ENCODE measurements around the gene KCNQ5. TPM values are rescaled to one million over a fixed set of nuclear protein-coding genes. Genes with fewer than 3 reads are reported as not detected.

Gene KCNQ5
- total and polyA plus RNA-seq, 2 of the 8 experiments (the other 6 are each of a cell fraction or from before 2014, with no cell fraction given): 0.83 to 1.2 TPM

DNA sequence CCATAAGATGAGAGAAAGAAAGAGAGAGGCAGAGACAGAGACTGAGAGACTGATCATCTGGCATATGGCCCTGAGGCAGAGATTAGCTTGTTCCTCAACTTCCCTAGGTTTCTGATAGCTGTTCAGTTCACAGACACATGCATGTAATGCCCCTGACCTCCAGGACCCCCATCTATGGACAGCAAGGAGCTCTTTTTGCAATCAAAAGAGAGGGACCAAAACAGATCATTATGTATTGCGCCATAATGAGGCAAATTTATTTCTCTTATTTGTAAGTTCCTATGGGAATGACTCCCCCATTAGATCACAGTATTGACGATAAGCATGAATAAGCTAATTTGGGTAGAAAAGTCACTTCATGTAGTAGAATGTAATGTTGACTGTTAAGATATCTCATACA is 25.6 kb downstream of the KCNQ5 start:
- H4K8ac ChIP-seq (ENCODE audit: extremely low read depth, insufficient read depth, low read length): no peak overlapping the region
- no peak overlapping the region for H3K18ac ChIP-seq (ENCODE audit: extremely low read depth, low read length)
- no peaks in the 10 kb centered on the region; the same call in 1 of the 2 replicates for H3K23me2 ChIP-seq (ENCODE audit: low read depth, low read length)
- no peak overlapping the region for H3K4me2 ChIP-seq (ENCODE audit: insufficient read depth in 1 of 2, low read depth in 2 of 2, low read length in 2 of 2)
- no peak overlapping the region for H3K56ac ChIP-seq (replicated peaks; ENCODE audit: insufficient read length, low read depth, low read length)
- H4K20me1 ChIP-seq (replicated peaks in 1 of 2; ENCODE audit: control insufficient read depth in 1 of 2, insufficient read depth in 2 of 2, low read length in 2 of 2): no peaks in the 10 kb centered on the region
- CTCF ChIA-PET (ENCODE audit: partially characterized antibody): interaction anchor here (0.6 to 1.5 kb wide), 3 partner anchors 9 to 67 kb away, joined by 3 to 4 read pairs (median 4); no protein-coding TSS in a partner anchor
- no peaks in the 10 kb centered on the region for H3K79me2 ChIP-seq (ENCODE audit: control insufficient read depth in 1 of 2, insufficient read depth in 2 of 2, low read length in 2 of 2)
- H3K4me3 ChIP-seq (ENCODE audit: extremely low read depth in 1 of 4, insufficient read depth in 2 of 4, low read depth in 3 of 4, low read length in 4 of 4): no peak overlapping the region
- no peak overlapping the region for H2BK12ac ChIP-seq (ENCODE audit: low read depth, low read length)
- no peak overlapping the region for H3K14ac ChIP-seq (ENCODE audit: insufficient read length)
- POLR2A ChIA-PET (ENCODE audit: partially characterized antibody): interaction anchor here (0.6 kb wide), 1 partner anchor 607 kb away, joined by 3 read pairs; no protein-coding TSS in a partner anchor
- no peak overlapping the region for H3K9ac ChIP-seq (replicated peaks in 1 of 4; ENCODE audit: extremely low read depth in 1 of 4, low read depth in 3 of 4, low read length in 3 of 4)
- H2BK5ac ChIP-seq (ENCODE audit: low read depth, low read length): no peak overlapping the region
- H2BK15ac ChIP-seq (ENCODE audit: low read length): no peak overlapping the region
- WGBS, 2 experiments (ENCODE audit: extremely low coverage in 1 of 2, insufficient coverage in 1 of 2, insufficient read length in 1 of 2, insufficient replicate concordance in 2 of 2, low coverage in 1 of 2, low lambda C conversion rate in 2 of 2, missing lambda C conversion rate in 1 of 2): 98% methylated on average over 2 of the region's 2 CpGs; no CpG with 5 or more reads in 1 of the 2 experiments
- H4K91ac ChIP-seq (replicated peaks; ENCODE audit: insufficient read length, low read length): no peak overlapping the region
- no peaks in the 10 kb centered on the region; a peak in 1 of 7 replicates for H3K4me1 ChIP-seq (replicated peaks in 1 of 4; ENCODE audit: control insufficient read depth in 3 of 4, insufficient read depth in 4 of 4, low read length in 3 of 4)
- no peak overlapping the region for H2AFZ ChIP-seq (ENCODE audit: low read length)
- DNase-seq (ENCODE audit: low read depth in 1 of 2, low spot score in 2 of 2): no peak
- no peak for FAIRE-seq
- no peaks in the 10 kb centered on the region for H3K36me3 ChIP-seq (ENCODE audit: control insufficient read depth in 2 of 4, insufficient read depth in 4 of 4, low read length in 3 of 4)
- no peak overlapping the region for H3K4ac ChIP-seq (replicated peaks; ENCODE audit: insufficient read length, low read depth, low read length)
- H3K23ac ChIP-seq (ENCODE audit: insufficient read length): no peak overlapping the region
- H2BK20ac ChIP-seq (ENCODE audit: low read length): no peak overlapping the region
- no peak for TF ChIP-seq SP2 (IDR thresholded peaks at IDR 0.05; ENCODE audit: low read length)
- no peak for TF ChIP-seq YY1 (IDR thresholded peaks at IDR 0.05; ENCODE audit: low read depth, low read length)
- no peak for TF ChIP-seq POLR2A (IDR thresholded peaks at IDR 0.05; ENCODE audit: control extremely low read depth in 1 of 2, low read depth in 2 of 2, low read length in 2 of 2)
- no peak for TF ChIP-seq CREB1 (IDR thresholded peaks at IDR 0.05)
- no peak for TF ChIP-seq SP1 (IDR thresholded peaks at IDR 0.05; ENCODE audit: low read depth, low read length)
- TF ChIP-seq GTF2F1 (IDR thresholded peaks at IDR 0.05; ENCODE audit: borderline replicate concordance, low read depth, low read length): no peak
- TF ChIP-seq EGR1 (IDR thresholded peaks at IDR 0.05; ENCODE audit: borderline replicate concordance, low read depth, low read length): no peak
- TF ChIP-seq ASH2L (IDR thresholded peaks at IDR 0.05; ENCODE audit: low read length): no peak
- no peak for TF ChIP-seq SP4 (IDR thresholded peaks at IDR 0.05; ENCODE audit: low read length)
- H3K27me3 ChIP-seq (replicated peaks in 1 of 4; ENCODE audit: control insufficient read depth in 3 of 4, extremely low read depth in 1 of 4, insufficient read depth in 3 of 4, low read length in 3 of 4): no peaks in the 10 kb centered on the region
- H3K9me3 ChIP-seq (ENCODE audit: insufficient read depth in 2 of 2, low read depth in 1 of 2, low read length in 1 of 2): no peaks in the 10 kb centered on the region
- no peak overlapping the region for H3K27ac ChIP-seq (ENCODE audit: low read depth, low read length)
- H2AK5ac ChIP-seq (ENCODE audit: low read depth, low read length): no peak overlapping the region
- no peak overlapping the region for H4K5ac ChIP-seq (ENCODE audit: insufficient read length, low read depth, low read length)
- no peak overlapping the region for H2BK120ac ChIP-seq (replicated peaks; ENCODE audit: low read depth, low read length)
- no peaks in the 10 kb centered on the region for H3K79me1 ChIP-seq (ENCODE audit: low read depth, low read length)

Data from H1 (cell line).